SW480 (cell line): ENCODE measurements around the gene TBCCD1.
"Not testable (repeated sequence)": the region's sequence is repeated elsewhere in the genome, so short reads cannot be mapped to it uniquely, and the experiment has no call there.

ENCODE experiments used
- DNase-seq: peaks from one replicate; pipeline ENCODE4 v3.0.0-alpha.2; 2016; ENCODE audit warnings: low spot score

The TBCCD1 gene

GRCh38 chr3:186594591-186595113 lies 27.5 kb upstream of the TBCCD1 start:
- no peak for DNase-seq

- no peak for DNase-seq
These were observed 26.7 kb upstream of the TBCCD1 start for GRCh38 chr3:186593862-186594261.

GRCh38 chr3:186592682-186593081 lies 25.5 kb upstream of the TBCCD1 start:
- no peak for DNase-seq

DNA sequence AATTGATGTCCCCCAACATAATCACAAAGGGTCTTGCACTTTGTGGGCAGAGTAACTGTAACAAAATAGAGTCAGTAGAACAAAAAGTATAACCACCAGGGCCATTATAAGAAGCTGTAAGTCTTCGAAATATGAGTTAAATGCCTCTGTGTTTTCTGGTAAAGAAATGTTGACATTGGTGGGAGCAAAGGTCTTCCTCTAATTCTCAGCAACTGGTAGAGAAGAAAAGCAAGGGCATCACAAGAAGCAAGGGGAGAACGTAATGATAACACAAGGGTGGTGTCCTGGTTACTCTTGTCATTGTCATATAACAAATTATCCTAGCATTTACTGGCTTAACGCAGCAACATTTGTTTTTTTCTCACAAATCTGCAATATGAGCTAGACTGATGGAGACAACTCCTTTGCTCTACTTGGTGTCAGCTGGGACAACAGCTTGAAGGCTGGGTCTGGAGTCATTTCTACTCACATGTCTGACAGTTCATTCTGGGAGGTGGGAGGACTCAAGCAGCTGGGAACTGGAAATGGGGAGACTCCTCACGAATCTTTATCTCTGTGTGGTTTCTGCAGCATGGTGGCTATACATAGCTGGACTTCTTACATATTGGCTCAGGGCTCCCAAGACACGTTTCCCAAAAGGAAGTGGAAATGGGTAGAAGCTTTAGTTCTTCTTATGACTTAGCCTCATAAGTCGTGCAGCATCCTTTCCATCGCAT lies 23.6 kb upstream of the TBCCD1 start:
- no peak for DNase-seq

DNA sequence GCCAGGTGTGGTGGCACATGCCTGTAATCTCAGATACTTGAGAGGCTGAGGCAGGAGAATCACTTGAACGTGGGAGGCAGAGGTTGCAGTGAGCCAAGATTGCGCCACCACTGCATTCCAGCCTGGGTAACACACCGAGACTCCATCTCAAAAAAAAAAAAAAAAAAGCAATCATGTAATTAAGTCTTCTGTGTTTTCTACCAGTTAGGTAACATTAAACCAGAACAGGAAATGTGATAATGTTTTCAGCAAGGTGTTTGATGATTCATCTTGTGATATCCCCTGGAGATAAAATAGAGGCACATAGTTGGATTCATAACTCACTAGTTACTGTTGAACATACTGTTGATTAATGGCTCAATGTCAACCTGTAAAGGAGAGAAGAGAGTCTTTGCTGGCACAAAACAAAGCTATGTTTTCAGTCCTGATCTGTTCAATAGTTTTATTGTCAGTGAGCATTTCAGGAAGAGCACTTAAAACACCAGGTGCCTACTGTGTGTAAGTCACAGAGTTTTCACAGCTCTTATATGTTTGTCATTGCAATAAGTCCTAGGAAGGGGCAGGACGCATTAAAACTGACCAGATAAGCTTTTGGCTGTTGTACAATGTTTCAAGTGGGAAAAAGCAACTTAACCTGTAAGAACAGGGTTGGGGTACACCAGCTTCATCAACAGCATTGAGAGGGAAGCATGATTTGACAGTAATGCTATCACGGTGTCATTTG lies 22.9 kb upstream of the TBCCD1 start:
- peak; percentile 76 for DNase-seq

GRCh38 chr3:186589121-186589520 lies 22.0 kb upstream of the TBCCD1 start:
- DNase-seq, result no peak

GRCh38 chr3:186588632-186589031 lies 21.5 kb upstream of the TBCCD1 start:
- DNase-seq, result peak; percentile 58

GRCh38 chr3:186587183-186587582 lies 20.0 kb upstream of the TBCCD1 start:
- DNase-seq, result no peak

- DNase-seq, result not testable (repeated sequence)
These were observed 19.1 kb upstream of the TBCCD1 start for GRCh38 chr3:186586245-186586644.

DNA sequence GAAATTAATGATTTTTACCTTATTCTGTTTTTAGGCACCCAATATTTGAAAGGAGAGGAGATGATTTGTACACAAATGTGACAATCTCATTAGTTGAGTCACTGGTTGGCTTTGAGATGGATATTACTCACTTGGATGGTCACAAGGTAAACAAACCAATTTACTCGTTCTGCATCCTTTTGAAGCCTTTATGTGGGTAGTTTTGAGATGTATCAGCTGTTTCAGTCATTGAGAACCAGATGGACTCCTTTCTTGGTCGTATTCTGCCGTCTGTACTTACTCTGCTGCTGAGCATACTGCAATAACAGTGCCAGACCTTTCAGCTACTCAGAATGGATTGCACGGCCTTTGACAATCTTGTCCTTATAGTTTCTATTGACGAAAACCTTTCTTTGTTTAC lies 16.7 kb upstream of the TBCCD1 start:
- no peak for DNase-seq

DNA sequence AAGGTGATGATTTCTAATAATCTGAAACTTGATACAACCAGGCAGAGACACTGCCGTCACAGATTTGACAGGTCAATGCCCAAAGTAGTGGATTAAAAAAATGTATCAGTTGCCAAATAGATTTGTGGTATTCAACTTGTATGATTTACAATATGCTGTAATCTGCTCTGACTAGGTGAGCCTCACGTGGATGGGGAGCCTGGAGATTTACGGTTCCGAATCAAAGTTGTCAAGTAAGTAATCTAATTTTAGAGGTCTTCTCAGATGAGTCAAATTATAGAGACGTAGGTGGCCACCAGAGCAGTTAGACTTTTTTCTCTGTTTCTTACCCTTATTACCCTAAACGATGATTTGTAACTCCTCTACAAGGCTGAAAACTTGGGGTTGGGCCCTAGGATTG lies 15.4 kb upstream of the TBCCD1 start:
- DNase-seq, result no peak

DNA sequence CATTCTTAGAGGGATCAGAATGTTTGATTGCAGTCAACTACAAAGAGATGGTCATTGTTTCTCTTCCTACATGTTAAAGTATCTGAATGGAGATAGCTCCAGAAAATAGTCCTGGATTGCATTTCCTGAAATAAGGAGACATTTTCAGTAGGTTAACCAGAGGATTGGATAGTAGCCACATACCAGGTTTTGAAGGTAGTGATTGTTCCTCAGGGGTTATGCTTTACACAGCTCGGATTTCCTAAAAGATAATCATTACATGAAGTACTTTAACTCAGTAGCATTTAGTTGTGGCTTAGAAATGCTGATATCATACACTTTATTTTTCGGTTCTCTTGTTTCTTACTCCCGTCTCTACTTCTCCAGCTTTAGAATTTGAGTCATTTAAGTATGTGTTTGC lies 13.6 kb upstream of the TBCCD1 start:
- DNase-seq, result no peak

DNA sequence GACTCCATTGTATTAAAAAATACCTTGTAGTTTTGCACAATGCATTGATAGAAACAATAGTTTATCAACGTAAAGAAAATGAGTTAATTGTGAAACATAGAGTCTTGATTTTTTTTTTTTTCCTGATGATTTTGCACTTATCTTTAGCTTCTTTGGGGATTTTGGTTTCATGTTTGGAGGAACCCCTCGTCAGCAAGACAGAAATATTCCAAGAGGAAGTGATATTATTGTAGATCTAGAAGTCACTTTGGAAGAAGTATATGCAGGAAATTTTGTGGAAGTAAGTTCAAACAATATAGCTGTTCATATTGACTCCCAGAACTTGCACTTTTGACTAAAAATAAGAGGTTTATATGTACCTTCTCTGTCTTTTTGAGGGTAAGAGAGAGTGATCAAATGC lies 10.4 kb upstream of the TBCCD1 start:
- no peak for DNase-seq

DNA sequence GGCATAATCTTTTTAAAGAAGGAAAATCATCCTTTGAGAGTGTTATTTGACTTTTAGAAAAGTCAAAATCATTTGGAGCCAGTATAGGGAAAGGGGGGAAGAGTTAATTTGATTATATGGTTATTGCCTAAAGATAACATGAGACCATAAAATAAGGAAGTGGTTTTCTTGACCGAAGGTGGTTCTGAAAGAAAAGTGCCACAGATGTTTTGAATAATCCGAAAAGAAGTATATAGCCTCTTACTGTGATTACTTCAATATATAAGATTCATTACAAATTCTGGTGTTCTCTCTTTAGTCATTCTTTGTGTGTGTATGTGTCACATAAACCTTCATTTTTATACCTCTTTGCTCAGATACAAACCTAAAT lies 4.5 kb upstream of the TBCCD1 start:
- DNase-seq, result no peak

DNA sequence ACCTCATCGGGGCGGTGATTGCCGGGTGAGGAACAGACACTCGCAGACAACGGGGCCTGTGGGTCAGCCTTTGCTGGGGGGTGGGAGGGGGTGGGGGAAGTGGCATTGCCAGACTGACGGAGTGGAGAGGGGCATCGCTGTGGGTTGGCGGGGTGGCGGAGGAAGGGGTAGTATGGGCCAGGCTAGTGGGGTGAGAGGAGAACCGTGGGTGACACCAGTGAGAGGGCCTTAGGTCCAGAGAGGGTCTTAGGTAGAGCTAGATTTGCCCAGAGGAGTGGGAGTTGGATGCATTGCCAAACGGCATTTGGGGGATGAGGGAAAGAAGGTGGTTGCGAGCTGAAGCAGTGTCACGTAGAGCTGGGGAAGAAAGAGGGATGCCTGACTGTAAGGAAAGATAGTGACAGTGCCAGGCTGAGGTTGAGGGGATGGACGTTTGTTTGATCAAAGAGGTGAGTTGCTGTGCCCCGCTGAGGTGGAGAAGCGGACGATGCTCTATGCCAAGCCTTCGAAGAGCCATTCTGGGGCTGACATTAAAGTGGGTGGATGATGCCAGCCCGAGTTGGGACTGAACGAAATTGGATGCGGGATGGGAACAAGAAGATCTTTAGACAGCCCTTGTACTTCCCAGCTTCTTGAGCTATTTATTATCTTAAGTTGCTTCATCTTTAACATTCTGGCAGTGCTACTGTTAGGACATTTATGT lies 4.0 kb upstream of the TBCCD1 start:
- DNase-seq, result no peak

DNA sequence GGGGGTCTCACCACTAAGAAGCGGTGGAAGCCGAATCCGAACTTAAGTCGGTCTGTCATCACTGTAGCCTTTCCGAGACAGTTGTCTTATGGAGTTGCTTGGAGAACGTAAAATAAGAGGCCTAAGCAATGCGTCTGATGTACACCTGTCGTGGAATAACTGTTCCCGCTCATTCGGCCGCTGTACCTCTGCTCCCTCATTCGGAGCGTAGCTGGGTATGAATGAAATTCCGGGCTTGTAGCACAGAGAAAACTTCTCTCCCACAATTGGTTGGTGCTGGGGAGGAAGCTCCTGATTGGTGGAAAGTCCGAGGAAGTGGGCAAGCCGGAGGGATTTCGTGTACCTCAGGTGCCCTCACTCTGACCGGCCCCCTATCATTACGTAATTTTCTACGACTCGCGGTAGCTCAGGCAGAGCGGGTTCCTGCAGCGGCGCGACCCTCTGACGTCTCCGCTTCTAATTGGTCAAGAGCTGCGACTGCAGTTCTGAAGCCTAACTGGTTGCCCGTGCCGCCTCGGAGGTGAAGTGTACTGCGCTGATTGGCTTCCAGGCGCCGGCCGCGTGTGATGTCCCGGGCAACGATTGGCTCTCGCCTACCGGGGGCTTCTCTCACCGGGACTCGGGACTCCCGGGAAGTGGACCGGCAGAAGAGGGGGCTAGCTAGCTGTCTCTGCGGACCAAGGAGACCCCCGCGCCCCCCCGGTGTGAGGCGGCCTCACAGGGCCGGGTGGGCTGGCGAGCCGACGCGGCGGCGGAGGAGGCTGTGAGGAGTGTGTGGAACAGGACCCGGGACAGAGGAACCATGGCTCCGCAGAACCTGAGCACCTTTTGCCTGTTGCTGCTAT lies 3.2 kb upstream of the TBCCD1 start, which contains the start of gene DNAJB11:
Gene DNAJB11 (plus strand): TSS at position 625 of the 845 bp plus-strand sequence. CDS start 178 bp downstream, at position 803.
- peak; percentile 100 for DNase-seq

GRCh38 chr3:186569779-186570095 lies 2.6 kb upstream of the TBCCD1 start:
- DNase-seq, result no peak

DNA sequence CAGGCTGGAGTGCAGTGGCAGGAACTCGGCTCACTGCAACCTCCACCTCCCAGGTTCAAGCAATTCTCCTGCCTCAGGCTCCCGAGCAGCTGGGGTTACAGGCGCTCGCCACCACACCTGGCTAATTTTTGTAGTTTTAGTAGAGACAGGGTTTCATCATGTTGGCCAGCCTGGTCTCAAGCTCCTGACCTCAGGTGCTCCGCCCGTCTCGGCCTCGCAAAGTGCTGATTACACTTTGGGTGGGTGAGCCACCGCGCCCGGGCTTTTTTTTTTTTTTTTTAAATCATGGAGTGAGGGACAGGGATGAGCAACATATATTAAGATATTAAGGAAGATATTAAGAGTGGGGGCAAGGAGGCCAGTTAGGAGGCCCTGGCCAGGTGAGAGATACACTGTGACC lies 2.2 kb upstream of the TBCCD1 start:
- not testable (repeated sequence) for DNase-seq

DNA sequence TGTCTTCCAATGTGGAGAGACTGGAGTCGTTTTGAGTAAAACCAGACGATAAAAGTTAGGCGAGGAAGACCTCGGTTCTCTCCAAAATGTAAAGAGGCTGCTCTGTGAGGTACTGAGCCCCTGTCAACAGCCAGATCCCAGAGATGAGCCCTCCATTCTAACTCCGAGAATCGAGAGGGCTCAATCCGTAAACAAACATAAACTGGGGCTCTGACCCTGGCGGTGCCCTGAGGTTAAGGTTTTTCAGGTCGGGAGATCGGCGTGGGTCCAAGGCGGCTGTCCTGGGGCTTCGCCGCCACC lies 417 bp downstream of the TBCCD1 start:
- DNase-seq, result no peak

- no peak for DNase-seq
These were observed 2.6 kb downstream of the TBCCD1 start for GRCh38 chr3:186564586-186564985.

- no peak for DNase-seq
These were observed 14.6 kb downstream of the TBCCD1 start for GRCh38 chr3:186552408-186553031.

GRCh38 chr3:186551387-186551786 lies 15.8 kb downstream of the TBCCD1 start:
- DNase-seq, result no peak
